NT2/D1 (cell line): ENCODE data around the gene ANKRD6.

Experiments used
- DNase-seq: peaks from one replicate; pipeline ENCODE4 v3.0.0-alpha.2; 2011; ENCODE audit warnings: low read depth, low spot score
- H3K27me3 ChIP-seq: 2 replicates; pipeline ENCODE4 v1.6.0; 2011; ENCODE audit warnings: mild to moderate bottlenecking; ENCODE audit not compliant: insufficient read length, insufficient read depth
- H3K36me3 ChIP-seq: 2 replicates; pipeline ENCODE4 v1.6.1; 2011; ENCODE audit warnings: mild to moderate bottlenecking, low read length, mixed read lengths; ENCODE audit not compliant: insufficient read depth, insufficient read length
- H3K4me1 ChIP-seq: 2 replicates; pipeline ENCODE4 v1.5.1; 2011; ENCODE audit not compliant: insufficient read depth, insufficient read length
- H3K4me3 ChIP-seq: 2 replicates; pipeline ENCODE4 v1.5.1; 2011; ENCODE audit warnings: low read depth; ENCODE audit not compliant: insufficient read length
- H3K9ac ChIP-seq: 2 replicates; pipeline ENCODE4 v1.6.0; 2011; ENCODE audit warnings: low read depth; ENCODE audit not compliant: insufficient read length
- H3K9me3 ChIP-seq: 2 replicates; pipeline ENCODE4 v1.5.1; 2011; ENCODE audit warnings: mild to moderate bottlenecking, low read length; ENCODE audit not compliant: insufficient read depth
- SUZ12 ChIP-seq: IDR thresholded peaks from 2 replicates; pipeline ENCODE4 v1.6.1; 2011; ENCODE audit not compliant: insufficient read length, insufficient read depth; ENCODE audit errors: extremely low read depth
- YY1 ChIP-seq: IDR thresholded peaks from 2 replicates; pipeline ENCODE4 v1.6.1; 2011; ENCODE audit not compliant: insufficient read length, insufficient read depth
- ZNF274 ChIP-seq: IDR thresholded peaks from 2 replicates; pipeline ENCODE4 v1.6.1; 2011; ENCODE audit warnings: mild to moderate bottlenecking, low read depth, low read length

The ANKRD6 gene

DNA sequence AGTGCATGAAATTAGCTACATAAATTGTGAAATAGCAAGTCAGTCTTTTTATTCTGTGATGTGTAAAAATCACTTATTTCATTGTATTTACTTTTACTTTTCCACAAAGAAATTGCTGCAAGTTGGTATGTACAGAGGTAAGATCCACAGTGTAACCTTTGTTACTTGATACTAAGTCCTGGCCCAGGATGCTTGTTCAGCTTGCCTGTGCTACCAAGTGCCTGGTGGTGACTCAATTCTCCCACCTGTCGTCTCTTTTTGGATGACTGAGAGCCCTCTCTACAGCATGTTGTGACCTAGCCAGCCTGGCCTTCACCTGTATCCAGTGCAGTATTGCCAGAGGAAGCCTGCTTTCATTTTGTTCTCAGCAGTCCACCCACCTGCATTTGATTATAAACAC is 54.9 kb downstream of the ANKRD6 start:
- no peaks in the 10 kb centered on the region for H3K36me3 ChIP-seq
- H3K4me3 ChIP-seq = no peak overlapping the region
- H3K4me1 ChIP-seq = no peaks in the 10 kb centered on the region
- DNase-seq = no peak
- no peaks in the 10 kb centered on the region for H3K9me3 ChIP-seq
- no peak for TF ChIP-seq YY1
- TF ChIP-seq SUZ12 = no peak
- no peak for TF ChIP-seq ZNF274
- H3K9ac ChIP-seq = no peak overlapping the region
- no peaks in the 10 kb centered on the region for H3K27me3 ChIP-seq

DNA sequence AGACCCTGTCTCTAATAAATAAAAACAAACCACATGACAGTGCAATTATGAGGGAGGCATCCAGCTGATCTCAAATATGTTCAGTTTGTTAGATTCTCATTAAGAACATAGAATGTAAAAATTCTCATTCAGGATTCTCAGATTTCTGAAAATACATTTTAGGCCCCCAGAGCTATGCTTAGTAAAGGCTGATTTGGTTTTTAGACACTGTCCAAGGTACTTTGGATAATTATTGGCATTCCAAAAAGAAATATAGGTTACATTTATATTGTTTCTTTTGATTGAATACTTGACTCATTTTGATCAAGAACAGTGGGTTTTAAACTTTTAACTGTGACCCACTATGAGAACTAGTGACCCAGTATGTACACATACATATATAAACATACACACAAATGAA is 55.5 kb downstream of the ANKRD6 start:
- TF ChIP-seq ZNF274 (no peak), SUZ12 (no peak), YY1 (no peak)
- no peaks in the 10 kb centered on the region for H3K9me3 ChIP-seq
- no peak overlapping the region for H3K4me3 ChIP-seq
- H3K9ac ChIP-seq = no peak overlapping the region
- H3K4me1 ChIP-seq = no peaks in the 10 kb centered on the region
- H3K36me3 ChIP-seq = no peaks in the 10 kb centered on the region
- no peak for DNase-seq
- no peaks in the 10 kb centered on the region for H3K27me3 ChIP-seq

DNA sequence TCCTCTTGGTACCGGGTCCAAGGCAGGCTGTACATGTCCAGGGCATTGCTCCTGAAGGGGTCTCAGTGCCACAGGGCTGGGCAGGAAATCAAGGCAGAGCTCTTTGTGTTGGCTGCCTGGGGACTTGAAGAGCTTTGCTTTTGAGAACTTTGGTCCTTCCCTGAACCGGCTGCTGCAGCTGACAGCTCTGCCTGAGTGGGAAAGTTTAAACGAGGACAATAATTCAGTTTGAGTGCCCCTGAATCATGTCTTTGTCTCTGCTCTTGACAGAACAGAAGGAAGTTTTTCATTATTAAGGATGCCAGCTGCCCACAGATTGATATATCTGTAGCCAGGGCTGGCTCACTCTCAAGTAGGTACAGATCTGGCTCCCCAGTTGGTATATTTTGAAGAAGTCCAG is 56.1 kb downstream of the ANKRD6 start:
- no peaks in the 10 kb centered on the region for H3K36me3 ChIP-seq
- no peaks in the 10 kb centered on the region for H3K27me3 ChIP-seq
- no peak for DNase-seq
- no peaks in the 10 kb centered on the region for H3K9me3 ChIP-seq
- H3K9ac ChIP-seq = no peak overlapping the region
- H3K4me1 ChIP-seq = no peaks in the 10 kb centered on the region
- H3K4me3 ChIP-seq = no peak overlapping the region
- TF ChIP-seq ZNF274 (no peak), SUZ12 (no peak)

DNA sequence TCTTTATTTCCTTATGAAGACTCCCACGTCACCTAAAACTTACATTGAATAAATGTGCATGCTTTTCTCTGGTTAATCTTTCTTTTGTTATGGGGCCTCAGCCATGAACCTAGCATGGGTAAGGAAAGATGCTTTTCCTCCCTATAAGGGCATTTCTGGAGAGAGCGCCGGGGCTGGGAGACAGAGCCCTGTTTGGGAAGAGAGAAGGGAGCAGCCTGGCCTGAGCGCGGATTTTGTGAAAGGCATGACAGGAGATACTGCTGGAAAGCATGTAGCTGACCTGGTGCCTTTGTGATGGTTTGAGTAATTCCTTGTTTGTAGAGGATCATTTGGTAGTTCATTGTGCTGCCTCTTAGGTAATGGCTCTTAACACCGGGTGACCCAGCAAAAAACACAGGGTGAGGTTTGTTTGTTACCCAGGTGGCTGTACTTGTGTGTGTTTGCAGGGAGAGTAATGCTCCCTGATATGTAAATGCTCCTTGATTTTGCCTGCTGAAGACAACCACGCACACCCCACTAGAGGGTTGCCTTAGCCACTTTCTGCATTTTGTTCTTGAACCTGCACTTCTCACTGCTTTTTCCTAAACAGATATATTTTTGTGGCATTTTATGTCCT is 59.2 kb downstream of the ANKRD6 start:
- no peaks in the 10 kb centered on the region for H3K9me3 ChIP-seq
- no peak for TF ChIP-seq ZNF274
- no peak for TF ChIP-seq SUZ12
- TF ChIP-seq YY1 = no peak
- H3K4me3 ChIP-seq = no peak overlapping the region
- DNase-seq = no peak
- H3K36me3 ChIP-seq = no peaks in the 10 kb centered on the region
- H3K9ac ChIP-seq = no peak overlapping the region
- no peaks in the 10 kb centered on the region for H3K4me1 ChIP-seq
- no peaks in the 10 kb centered on the region for H3K27me3 ChIP-seq

DNA sequence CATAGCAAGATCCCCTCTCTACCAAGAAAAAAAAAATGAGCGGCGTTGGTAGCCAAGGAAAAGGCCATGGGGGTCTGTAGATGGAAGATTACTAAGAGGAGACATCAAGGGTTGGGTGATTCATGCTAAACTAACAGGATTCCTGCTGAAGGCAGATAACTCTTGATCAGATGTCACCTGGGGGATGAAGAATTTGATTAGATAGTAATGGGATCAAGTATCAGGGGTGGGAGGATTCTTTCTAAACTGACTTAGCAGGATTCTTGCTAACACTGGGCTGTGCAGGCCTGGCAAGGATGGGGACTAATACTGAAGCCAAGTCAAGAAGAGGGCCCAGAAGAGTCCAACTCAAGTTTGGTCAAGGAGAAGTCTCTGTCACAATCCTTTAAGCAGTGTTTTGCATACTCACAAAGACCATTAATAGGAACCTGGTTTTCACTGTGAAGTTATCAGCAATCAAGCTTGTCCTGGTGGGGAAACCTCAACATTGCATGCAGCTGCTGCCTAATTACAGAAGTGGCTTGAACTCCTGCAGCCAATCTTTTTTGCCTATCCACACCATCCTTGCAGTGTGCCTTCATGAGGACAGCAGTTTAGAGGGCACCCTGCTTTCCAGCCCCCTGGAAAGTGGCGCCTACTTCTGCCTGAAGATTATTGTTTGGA is 61.3 kb downstream of the ANKRD6 start:
- no peaks in the 10 kb centered on the region for H3K36me3 ChIP-seq
- H3K4me1 ChIP-seq = no peaks in the 10 kb centered on the region
- H3K9me3 ChIP-seq = no peaks in the 10 kb centered on the region
- no peaks in the 10 kb centered on the region for H3K27me3 ChIP-seq
- no peak for TF ChIP-seq ZNF274
- no peak for TF ChIP-seq YY1
- no peak overlapping the region for H3K9ac ChIP-seq
- H3K4me3 ChIP-seq = no peak overlapping the region
- no peak for DNase-seq

DNA sequence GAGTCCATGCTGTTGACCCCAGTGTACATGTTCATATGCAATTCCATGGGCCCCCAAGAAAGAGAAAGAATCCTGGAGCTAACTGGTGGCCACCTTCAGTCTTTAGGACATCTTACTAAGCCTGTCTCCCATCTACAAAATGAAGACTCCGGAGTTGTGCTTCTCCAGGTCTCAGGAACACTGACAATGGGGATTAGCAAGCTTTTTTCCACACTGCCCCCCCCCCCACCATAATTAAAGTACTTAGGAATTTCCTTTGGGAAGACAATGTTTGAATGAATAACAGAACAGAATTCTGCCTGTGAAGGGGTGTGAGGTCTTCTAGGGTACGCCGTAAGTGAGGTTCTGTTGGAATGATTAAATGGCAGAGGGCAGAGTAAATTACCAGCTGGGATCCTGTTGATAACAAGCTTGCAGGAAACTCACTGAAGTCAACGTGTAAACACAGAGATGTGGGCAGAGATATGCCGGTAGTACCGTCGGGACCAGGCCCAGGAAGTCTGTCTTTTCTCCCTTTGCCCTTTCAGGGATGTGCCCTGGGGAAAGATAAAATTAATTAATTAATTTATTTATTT is 63.1 kb downstream of the ANKRD6 start:
- peak overlapping the region; percentile 32 for H3K9ac ChIP-seq

DNA sequence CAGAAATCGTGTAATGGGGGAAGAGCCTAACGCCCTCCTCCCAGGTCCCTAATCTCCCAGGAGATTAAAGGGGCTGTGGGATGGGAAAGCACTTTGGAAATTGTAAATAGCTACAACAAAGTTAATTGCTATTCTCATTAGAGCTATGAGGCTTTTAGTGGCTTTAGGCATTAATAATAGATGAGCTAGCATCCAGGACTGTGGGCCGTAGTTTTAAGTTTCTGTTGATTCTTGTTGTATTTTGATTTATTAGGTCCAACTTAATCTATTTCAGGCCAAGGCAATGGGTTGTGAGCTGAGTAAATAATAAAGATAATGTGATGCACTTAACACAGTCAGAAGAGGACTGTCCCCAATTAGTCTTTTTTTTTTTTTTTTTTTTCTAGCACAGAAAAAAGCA is 67.7 kb downstream of the ANKRD6 start:
- no peak overlapping the region for H3K4me3 ChIP-seq
- no peak overlapping the region for H3K9ac ChIP-seq
- H3K4me1 ChIP-seq = peaks cover 13% of the 10 kb centered on the region
- no peaks in the 10 kb centered on the region for H3K27me3 ChIP-seq
- H3K9me3 ChIP-seq = no peaks in the 10 kb centered on the region
- TF ChIP-seq SUZ12 (no peak), YY1 (no peak), ZNF274 (no peak)
- DNase-seq = no peak
- H3K36me3 ChIP-seq = no peaks in the 10 kb centered on the region

More for the DNA sequence above, 63.1 kb downstream of the ANKRD6 start:
- Histone ChIP-seq H3K36me3 (no peaks in the 10 kb centered on the region), H3K27me3 (no peaks in the 10 kb centered on the region), H3K9me3 (no peaks in the 10 kb centered on the region), H3K4me1 (peaks cover 7% of the 10 kb centered on the region), H3K4me3 (no peak overlapping the region)
- no peak for DNase-seq
- no peak for TF ChIP-seq YY1
- TF ChIP-seq ZNF274 = no peak
- no peak for TF ChIP-seq SUZ12
